ENCODE data around the gene PRRT4.

Gene PRRT4

GRCh38 chr7:128341733-128342132 is 19.8 kb downstream of the PRRT4 start:
- ATAC-seq = no peak

DNA sequence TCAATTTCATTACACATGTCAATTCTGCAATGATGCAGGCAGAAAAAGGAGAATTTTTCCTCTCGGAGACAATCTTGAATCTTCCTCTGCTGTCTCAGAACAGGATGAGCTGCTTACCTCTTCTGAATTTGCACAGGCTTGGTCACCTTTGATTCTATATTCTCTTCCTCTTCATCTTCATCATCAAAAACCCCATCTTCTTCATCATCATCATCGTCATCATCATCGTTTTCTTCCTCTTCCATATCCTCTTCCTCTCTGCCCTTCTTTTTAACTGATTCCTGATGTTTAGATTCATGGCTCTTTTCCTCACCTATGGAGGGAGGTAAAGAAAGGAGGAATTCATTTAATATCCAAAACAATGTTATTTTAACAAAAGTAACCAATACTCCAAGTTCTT is 25.8 kb downstream of the PRRT4 start:
- no peak for ATAC-seq

- ATAC-seq = no peak
Observed at GRCh38 chr7:128324368-128324680, 37.2 kb downstream of the PRRT4 start.

DNA sequence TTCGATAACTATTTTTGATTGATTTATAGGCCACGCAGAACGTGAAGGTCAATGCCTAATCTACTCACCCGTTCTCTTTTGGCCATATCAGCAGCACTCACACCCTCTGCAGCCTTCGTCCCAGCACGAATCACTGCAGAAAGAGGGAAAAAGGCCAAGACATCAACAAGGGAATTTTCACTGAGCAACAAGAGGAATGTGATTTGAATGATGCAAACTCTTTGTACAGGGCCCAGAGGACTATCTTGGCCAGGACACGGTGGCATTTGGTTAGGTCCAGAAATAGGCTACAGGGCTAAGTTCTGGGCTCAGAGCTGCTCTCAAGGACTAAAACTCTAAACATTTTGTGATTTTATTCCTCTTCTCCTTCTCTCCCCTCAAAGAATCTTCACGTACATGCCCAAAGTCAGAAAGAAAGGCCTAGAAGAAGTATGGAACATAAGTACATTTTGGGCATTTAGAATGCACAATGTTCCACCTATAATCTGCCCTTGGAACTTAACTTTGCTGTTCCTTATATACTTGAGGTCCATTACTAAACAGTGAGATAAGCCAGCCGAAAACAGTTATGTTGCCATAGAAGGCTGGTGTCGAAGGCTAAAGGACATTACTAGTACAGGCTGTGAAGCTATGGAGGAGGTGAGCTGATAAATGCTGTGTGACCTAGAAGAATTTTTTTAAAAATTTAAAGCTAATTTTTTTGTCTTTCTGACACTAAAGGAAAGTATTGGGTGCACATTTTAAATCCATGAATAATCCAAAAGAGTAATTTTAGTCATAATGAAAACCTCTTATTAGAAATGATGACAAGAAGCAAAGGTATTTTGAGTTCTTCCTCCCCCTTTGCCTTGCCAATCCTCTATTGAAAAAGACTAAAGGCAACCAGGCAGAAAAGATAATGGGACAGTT is 37.8 kb downstream of the PRRT4 start:
- ATAC-seq = no peak

DNA sequence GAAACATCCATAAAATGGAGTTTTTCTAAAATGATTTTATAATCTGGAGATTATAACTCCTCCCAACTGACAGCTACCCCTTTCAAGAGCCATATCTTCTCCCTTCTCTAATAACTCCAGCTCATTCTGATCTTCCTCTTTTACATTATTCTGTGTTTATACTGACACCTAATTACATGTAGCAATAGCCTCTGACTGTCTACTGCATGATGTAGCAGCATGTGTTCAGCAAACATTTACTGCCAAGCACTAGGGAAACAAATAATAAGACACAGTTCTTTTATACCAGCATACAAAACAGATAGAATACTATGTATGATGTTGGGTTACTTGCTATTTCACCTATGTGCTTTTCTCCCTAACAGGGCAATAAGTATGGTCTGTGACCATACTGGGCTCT is 38.5 kb downstream of the PRRT4 start:
- ATAC-seq = no peak

GRCh38 chr7:128322040-128322643 is 39.3 kb downstream of the PRRT4 start:
- no peak for ATAC-seq

DNA sequence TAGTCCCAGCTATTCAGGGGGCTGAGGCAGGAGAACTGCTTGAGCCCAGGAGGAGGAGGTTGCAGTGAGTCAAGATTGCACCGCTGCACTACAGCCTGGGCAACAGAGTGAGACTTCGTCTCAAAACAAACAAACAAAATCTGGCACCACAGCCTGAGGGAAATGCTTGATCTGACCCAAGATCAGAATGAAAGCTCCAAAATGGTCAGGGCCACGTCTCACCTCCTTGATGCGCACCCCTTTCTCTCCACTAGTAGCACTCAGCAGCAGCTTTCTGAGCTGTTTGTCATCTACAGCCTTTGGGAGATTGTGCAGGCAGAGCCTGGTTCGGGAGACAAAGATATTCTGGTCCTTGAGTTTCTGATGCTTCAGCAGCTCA is 40.5 kb downstream of the PRRT4 start:
- ATAC-seq = no peak

DNA sequence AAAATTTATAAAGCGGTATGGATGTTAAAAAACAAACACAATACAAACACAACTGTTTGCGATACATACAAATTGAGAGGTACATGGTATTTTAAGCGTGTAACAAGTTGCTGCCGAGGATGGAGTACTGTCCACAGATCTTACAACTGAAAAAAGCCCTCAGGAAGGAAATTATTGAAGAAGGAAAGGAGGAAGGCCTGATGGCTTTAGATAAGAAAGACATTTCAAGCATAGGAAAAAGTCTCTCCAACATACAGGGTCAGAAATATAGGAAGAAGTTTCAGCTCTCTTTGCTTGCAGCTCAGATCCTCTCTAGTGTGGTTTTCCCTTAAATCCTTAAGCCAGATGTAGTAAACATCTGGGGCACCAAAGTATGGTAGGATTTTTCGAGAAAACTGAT is 42.8 kb downstream of the PRRT4 start:
- ATAC-seq = no peak

DNA sequence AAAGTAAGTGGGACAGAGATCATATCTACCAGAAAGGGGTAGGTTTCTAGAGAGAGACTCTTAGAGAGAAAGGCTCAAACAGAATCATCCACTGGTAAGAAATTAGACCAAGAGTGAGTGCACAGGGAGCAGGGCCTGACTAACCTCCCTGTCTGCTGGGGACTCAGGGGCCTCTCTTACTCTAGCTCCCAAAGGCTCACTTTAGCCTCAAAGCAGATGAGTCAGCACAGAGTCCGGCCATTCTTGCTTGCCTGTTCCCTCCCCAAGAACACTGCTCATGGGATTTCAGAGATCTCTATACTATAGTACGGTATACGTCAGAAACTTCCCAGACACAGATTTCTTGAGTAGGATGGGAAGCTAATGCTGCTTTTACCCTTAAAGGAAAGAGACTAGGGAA is 50.5 kb downstream of the PRRT4 start:
- no peak for ATAC-seq

DNA sequence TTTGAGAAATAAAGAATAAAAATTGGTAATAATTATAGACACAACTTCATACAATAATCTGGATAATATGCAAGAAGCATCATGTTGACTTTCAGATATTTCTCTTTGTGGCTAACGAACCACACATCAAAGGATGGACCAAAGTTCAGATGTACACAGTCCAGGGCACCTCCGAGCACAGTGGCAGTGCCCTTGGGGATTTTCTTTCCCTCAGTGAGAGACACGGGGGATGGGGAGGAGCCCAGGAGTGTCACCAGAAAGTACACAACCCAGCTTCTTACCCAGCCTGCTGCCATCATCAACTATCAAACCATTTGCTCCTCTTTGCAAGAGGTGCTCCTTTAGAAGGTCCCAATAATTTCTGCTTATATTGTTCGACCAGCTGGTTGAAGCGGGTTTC is 51.0 kb downstream of the PRRT4 start:
- no peak for ATAC-seq

- ATAC-seq = no peak
Observed at GRCh38 chr7:128309976-128310375, 51.5 kb downstream of the PRRT4 start.

- no peak for ATAC-seq
Observed at GRCh38 chr7:128309124-128309523, 52.4 kb downstream of the PRRT4 start.

- ATAC-seq = no peak
Observed at GRCh38 chr7:128307061-128307460, 54.4 kb downstream of the PRRT4 start.

DNA sequence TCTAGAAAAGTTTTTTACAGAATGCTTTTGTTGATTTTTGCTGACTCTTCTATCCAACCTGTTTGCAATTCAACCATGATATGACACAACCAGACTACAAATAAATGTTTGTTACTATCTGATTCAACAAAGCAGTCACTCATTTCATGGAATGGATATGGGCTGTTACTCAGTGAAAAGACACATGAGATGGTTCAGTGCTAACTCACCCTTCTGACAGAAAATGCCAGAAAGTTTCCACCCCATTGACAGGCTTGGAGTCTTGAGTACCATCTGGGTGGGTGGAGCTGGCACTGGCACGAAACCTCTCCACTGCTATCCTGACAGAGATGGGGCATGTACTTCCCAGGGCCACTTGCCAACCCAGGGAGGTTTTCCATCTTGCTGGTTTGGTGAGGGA is 57.3 kb downstream of the PRRT4 start:
- ATAC-seq = no peak

DNA sequence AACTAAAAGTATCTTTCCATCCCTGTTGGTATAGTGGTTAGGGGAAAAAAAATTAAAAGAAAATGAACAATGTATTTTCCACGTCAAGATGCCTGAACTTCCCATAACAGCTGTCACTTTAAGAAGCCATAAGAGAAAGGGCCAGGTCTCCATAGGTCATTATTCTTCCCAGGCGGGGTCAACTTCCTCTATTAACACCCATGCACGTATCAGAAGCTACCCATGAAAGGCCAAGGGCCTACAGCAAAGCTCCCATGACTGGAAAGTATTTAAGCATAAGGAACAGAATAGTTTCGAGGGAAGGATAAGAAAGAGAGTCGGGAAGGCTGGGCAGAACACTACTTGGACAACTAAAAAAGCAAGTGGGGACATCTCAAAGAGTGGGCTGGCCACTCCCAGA is 57.8 kb downstream of the PRRT4 start:
- no peak for ATAC-seq

- no peak for ATAC-seq
Observed at GRCh38 chr7:128303133-128303532, 58.4 kb downstream of the PRRT4 start.

DNA sequence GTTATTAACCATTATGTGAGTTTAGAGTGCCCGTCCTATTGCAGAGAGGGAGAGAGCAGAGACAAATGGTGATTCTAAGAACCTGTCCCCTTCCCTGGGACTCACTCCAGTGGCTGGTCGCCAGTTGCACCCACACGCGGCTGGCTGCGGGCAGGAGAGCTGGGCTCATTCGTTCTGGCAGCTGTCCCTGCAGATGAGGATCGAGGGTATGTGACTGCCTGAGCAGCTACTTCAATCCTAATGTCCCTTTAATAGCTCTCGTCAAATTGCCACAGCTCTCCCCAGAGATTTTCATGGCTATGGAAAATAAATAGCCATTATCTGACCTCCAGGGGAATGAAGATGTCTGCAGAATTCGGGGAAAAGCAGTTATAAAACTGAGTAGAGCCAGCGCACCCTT is 59.4 kb downstream of the PRRT4 start:
- ATAC-seq = no peak

Measured in activated CD4-positive, CD25-positive, alpha-beta regulatory T cell treated with anti-CD3 and anti-CD28 coated beads, Interleukin-2, amount 50 U/mL, for 24 hours (primary cell).